ENCODE results near the gene CDH4. TPM values are rescaled to one million over a fixed set of nuclear protein-coding genes. Genes with fewer than 3 reads are reported as not detected.

CDH4 gene
- total and polyA plus RNA-seq, 2 of the 8 experiments (the other 6 are each of a cell fraction or from before 2014, with no cell fraction given): 4.3 to 7.9 TPM

DNA sequence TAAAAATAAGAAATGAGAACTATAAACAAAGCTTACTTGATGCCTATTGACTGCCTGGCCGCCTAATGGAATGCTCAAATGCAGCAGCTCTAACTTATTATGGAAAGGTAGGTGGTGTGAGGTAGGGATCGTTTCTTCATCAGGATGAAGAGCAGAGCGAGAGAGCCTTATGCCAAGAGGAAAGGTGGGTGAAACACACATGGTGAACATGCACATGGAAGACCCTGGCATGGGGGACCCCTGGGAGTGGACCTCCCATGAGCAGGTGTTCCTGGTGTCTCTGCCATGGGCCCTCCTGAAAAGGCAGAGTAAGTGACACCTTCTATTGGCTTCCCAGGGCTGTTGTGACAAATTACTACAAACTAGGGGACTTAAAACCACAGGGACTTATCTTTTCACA, 130.1 kb downstream of the CDH4 start (continued):
- TF ChIP-seq RFX5 (IDR thresholded peaks at IDR 0.05; ENCODE audit: borderline replicate concordance, low read depth, low read length) (no peak), KDM1A (IDR thresholded peaks at IDR 0.05; ENCODE audit: borderline replicate concordance, low read length) (no peak), EZH2 (IDR thresholded peaks at IDR 0.05; ENCODE audit: low read depth, low read length, severe bottlenecking) (no peak), BCL11A (IDR thresholded peaks at IDR 0.05; ENCODE audit: low read depth in 2 of 2, low read length in 2 of 2) (no peak), RBBP5 (IDR thresholded peaks at IDR 0.05; ENCODE audit: borderline replicate concordance, low read depth, low read length) (no peak)

Data from H1 (cell line).